HG03558 (cell line): ENCODE results near the gene RERE.
"Not testable (repeated sequence)": the region's sequence is repeated elsewhere in the genome, so short reads cannot be mapped to it uniquely, and the experiment has no call there.

Experiments used
- ATAC-seq: cut with Tn5 transposase; IDR thresholded peaks from one replicate; pipeline ENCODE4 v1.9.1; 2021; ENCODE audit warnings: moderate number of reproducible peaks; ENCODE audit not compliant: unreplicated experiment; ENCODE audit errors: extremely low read depth

Gene RERE

GRCh38 chr1:8728464-8728863, 89.0 kb downstream of the RERE start:
- ATAC-seq, result no peak

GRCh38 chr1:8727809-8728213, 89.6 kb downstream of the RERE start:
- ATAC-seq, result no peak

GRCh38 chr1:8727316-8727715, 90.1 kb downstream of the RERE start:
- ATAC-seq, result not testable (repeated sequence)

GRCh38 chr1:8726801-8727186, 90.6 kb downstream of the RERE start:
- ATAC-seq, result not testable (repeated sequence)

- no peak for ATAC-seq
Observed at GRCh38 chr1:8723010-8723409, 94.4 kb downstream of the RERE start.

- ATAC-seq, result no peak
Observed at GRCh38 chr1:8722366-8722765, 95.1 kb downstream of the RERE start.

- no peak for ATAC-seq
Observed at GRCh38 chr1:8721679-8722324, 95.6 kb downstream of the RERE start.

- ATAC-seq, result no peak
Observed at GRCh38 chr1:8720347-8720746, 97.1 kb downstream of the RERE start.

- no peak for ATAC-seq
Observed at GRCh38 chr1:8718850-8719361, 98.5 kb downstream of the RERE start.

GRCh38 chr1:8717148-8717547, 100.3 kb downstream of the RERE start:
- no peak for ATAC-seq

- ATAC-seq, result no peak
Observed at GRCh38 chr1:8716238-8716637, 101.2 kb downstream of the RERE start.

GRCh38 chr1:8714173-8714572, 103.3 kb downstream of the RERE start:
- ATAC-seq, result no peak

- ATAC-seq, result no peak
Observed at GRCh38 chr1:8712413-8713231, 104.8 kb downstream of the RERE start.

- no peak for ATAC-seq
Observed at GRCh38 chr1:8711873-8712412, 105.5 kb downstream of the RERE start.

GRCh38 chr1:8711151-8711550, 106.3 kb downstream of the RERE start:
- ATAC-seq, result no peak

GRCh38 chr1:8708259-8708658, 109.2 kb downstream of the RERE start:
- no peak for ATAC-seq

- no peak for ATAC-seq
Observed at GRCh38 chr1:8706995-8707396, 110.4 kb downstream of the RERE start.

GRCh38 chr1:8706291-8706690, 111.1 kb downstream of the RERE start:
- ATAC-seq, result no peak

- ATAC-seq, result no peak
Observed at GRCh38 chr1:8704866-8705506, 112.5 kb downstream of the RERE start.

- no peak for ATAC-seq
Observed at GRCh38 chr1:8702850-8703810, 114.3 kb downstream of the RERE start.
